H1 (cell line): ENCODE data around the gene TGM2. TPM values are rescaled to one million over a fixed set of nuclear protein-coding genes. Genes with fewer than 3 reads are reported as not detected.

Source experiments
- CTCF ChIA-PET: fragments of 300-600 bp; sonication (Branson Sonifier 250); formaldehyde crosslinking; loops from one replicate; lab custom pipeline; 2021; ENCODE audit not compliant: partially characterized antibody; lab: Charles Lee
- POLR2A ChIA-PET: fragments of 300-600 bp; sonication (Branson Sonifier 250); formaldehyde crosslinking; loops from one replicate; lab custom pipeline; 2021; ENCODE audit warnings: inconsistent platforms; ENCODE audit not compliant: partially characterized antibody; lab: Charles Lee
- DNase-seq, 2 experiments: peaks; one replicate each; pipeline versions ENCODE4 v3.0.0 to v3.0.0-alpha.2; 2010 to 2022; ENCODE audit warnings: low spot score in 2 of 2, low read depth in 1 of 2, mixed read lengths in 1 of 2
- FAIRE-seq: peaks from 2 replicates; lab custom pipeline; 2011; peaks lifted over from hg19 to GRCh38; lab: Jason Lieb, UNC
- H2AFZ ChIP-seq: 2 replicates; pipeline ENCODE4 v1.8.1; 2012; ENCODE audit warnings: low read length, inconsistent platforms
- H2AK5ac ChIP-seq: 2 replicates; pipeline ENCODE4 v1.6.1; 2013; ENCODE audit warnings: low read depth, low read length
- H2BK120ac ChIP-seq: replicated peaks from 2 replicates; pipeline ENCODE3; 2013; ENCODE audit warnings: low read depth, low read length, inconsistent platforms
- H2BK12ac ChIP-seq: 2 replicates; pipeline ENCODE4 v1.6.1; 2013; ENCODE audit warnings: low read depth, low read length
- H2BK15ac ChIP-seq: 2 replicates; pipeline ENCODE4 v1.6.1; 2013; ENCODE audit warnings: low read length
- H2BK20ac ChIP-seq: 2 replicates; pipeline ENCODE4 v1.6.1; 2013; ENCODE audit warnings: low read length
- H2BK5ac ChIP-seq: 2 replicates; pipeline ENCODE4 v1.6.1; 2013; ENCODE audit warnings: low read depth, low read length
- H3K14ac ChIP-seq: 2 replicates; pipeline ENCODE4 v1.6.1; 2013; ENCODE audit warnings: inconsistent platforms; ENCODE audit not compliant: insufficient read length
- H3K18ac ChIP-seq: 2 replicates; pipeline ENCODE4 v1.6.1; 2013; ENCODE audit warnings: low read length; ENCODE audit errors: extremely low read depth
- H3K23ac ChIP-seq: 2 replicates; pipeline ENCODE4 v1.6.1; 2013; ENCODE audit warnings: inconsistent platforms; ENCODE audit not compliant: insufficient read length
- H3K23me2 ChIP-seq: 2 replicates; pipeline ENCODE4 v1.6.1; 2013; ENCODE audit warnings: low read depth, low read length
- H3K27ac ChIP-seq: 2 replicates; pipeline ENCODE4 v1.6.1; 2011; ENCODE audit warnings: low read depth, low read length, inconsistent platforms
- H3K27me3 ChIP-seq, 4 experiments: replicated peaks in 1 of 4; 1 replicate in 1 of 4; 2 replicates in 3 of 4; pipeline versions ENCODE4 v1.6.1 to v1.8.1; 2011 to 2013; ENCODE audit warnings: low read length in 3 of 4, mild to moderate bottlenecking in 3 of 4, inconsistent platforms in 2 of 4, mixed read lengths in 2 of 4, moderate library complexity in 1 of 4; ENCODE audit not compliant: control insufficient read depth in 3 of 4, insufficient read depth in 3 of 4; ENCODE audit errors: extremely low read depth in 1 of 4
- H3K36me3 ChIP-seq, 4 experiments: 2 replicates each; pipeline versions ENCODE4 v1.6.1 to v1.8.1; 2011 to 2013; ENCODE audit warnings: mild to moderate bottlenecking in 4 of 4, low read length in 3 of 4, moderate library complexity in 2 of 4, control low read depth in 1 of 4, inconsistent platforms in 1 of 4; ENCODE audit not compliant: insufficient read depth in 4 of 4, control insufficient read depth in 2 of 4
- H3K4ac ChIP-seq: replicated peaks from 2 replicates; pipeline ENCODE3; 2013; ENCODE audit warnings: low read length, low read depth, mixed read lengths, inconsistent platforms; ENCODE audit not compliant: insufficient read length
- H3K4me1 ChIP-seq, 4 experiments: replicated peaks in 1 of 4; 1 replicate in 1 of 4; 2 replicates in 3 of 4; pipeline versions ENCODE4 v1.6.1 to v1.8.1; 2011 to 2013; ENCODE audit warnings: low read length in 3 of 4, inconsistent platforms in 2 of 4, mixed read lengths in 1 of 4; ENCODE audit not compliant: insufficient read depth in 4 of 4, control insufficient read depth in 3 of 4
- H3K4me2 ChIP-seq, 2 experiments: 2 replicates each; pipeline versions ENCODE4 v1.6.1 to v1.8.1; 2011 to 2013; ENCODE audit warnings: low read depth in 2 of 2, low read length in 2 of 2, control low read depth in 1 of 2, inconsistent platforms in 1 of 2, mild to moderate bottlenecking in 1 of 2; ENCODE audit not compliant: insufficient read depth in 1 of 2
- H3K4me3 ChIP-seq, 4 experiments: fragments of 200-600, 300-600 bp in 1 of 4; sonication (generic), shearing (Covaris generic), sonication (Bioruptor Twin) in 1 of 4; 2 replicates each; pipeline versions ENCODE4 v1.5.1 to v1.8.1; 2011 to 2016; ENCODE audit warnings: low read length in 4 of 4, low read depth in 3 of 4, control low read depth in 2 of 4, inconsistent platforms in 2 of 4, mild to moderate bottlenecking in 2 of 4, mixed read lengths in 1 of 4, moderate library complexity in 1 of 4; ENCODE audit not compliant: insufficient read depth in 2 of 4; ENCODE audit errors: extremely low read depth in 1 of 4
- H3K56ac ChIP-seq: replicated peaks from 2 replicates; pipeline ENCODE3; 2013; ENCODE audit warnings: low read depth, mild to moderate bottlenecking, mixed read lengths, low read length, inconsistent platforms; ENCODE audit not compliant: insufficient read length
- H3K79me1 ChIP-seq: 2 replicates; pipeline ENCODE4 v1.6.1; 2013; ENCODE audit warnings: low read depth, low read length, control low read depth
- H3K79me2 ChIP-seq, 2 experiments: 2 replicates each; pipeline versions ENCODE4 v1.6.1 to v1.8.1; 2012 to 2013; ENCODE audit warnings: low read length in 2 of 2, mild to moderate bottlenecking in 2 of 2, inconsistent platforms in 1 of 2; ENCODE audit not compliant: insufficient read depth in 2 of 2, control insufficient read depth in 1 of 2
- H3K9ac ChIP-seq, 4 experiments: replicated peaks in 1 of 4; 1 replicate in 1 of 4; 2 replicates in 3 of 4; pipeline versions ENCODE4 v1.6.1 to v1.8.1; 2011 to 2013; ENCODE audit warnings: low read depth in 3 of 4, low read length in 3 of 4, control low read depth in 2 of 4, mild to moderate bottlenecking in 2 of 4, moderate library complexity in 2 of 4, inconsistent platforms in 1 of 4; ENCODE audit errors: extremely low read depth in 1 of 4
- H3K9me3 ChIP-seq, 2 experiments: 2 replicates each; pipeline versions ENCODE4 v1.6.1 to v1.8.1; 2012 to 2013; ENCODE audit warnings: mild to moderate bottlenecking in 2 of 2, moderate library complexity in 2 of 2, control low read depth in 1 of 2, inconsistent platforms in 1 of 2, low read depth in 1 of 2, low read length in 1 of 2, mixed read lengths in 1 of 2; ENCODE audit not compliant: insufficient read depth in 2 of 2
- H4K20me1 ChIP-seq, 2 experiments: replicated peaks in 1 of 2; 2 replicates each; pipeline versions ENCODE3 to v1.8.1; 2011 to 2013; ENCODE audit warnings: inconsistent platforms in 2 of 2, low read length in 2 of 2, mild to moderate bottlenecking in 1 of 2; ENCODE audit not compliant: insufficient read depth in 2 of 2, control insufficient read depth in 1 of 2
- H4K5ac ChIP-seq: 2 replicates; pipeline ENCODE4 v1.6.1; 2013; ENCODE audit warnings: low read length, low read depth, mixed read lengths, inconsistent platforms; ENCODE audit not compliant: insufficient read length
- H4K8ac ChIP-seq: 2 replicates; pipeline ENCODE4 v1.8.0; 2013; ENCODE audit warnings: mild to moderate bottlenecking, moderate library complexity, low read length, inconsistent platforms; ENCODE audit not compliant: insufficient read depth; ENCODE audit errors: extremely low read depth
- H4K91ac ChIP-seq: replicated peaks from 2 replicates; pipeline ENCODE3; 2013; ENCODE audit warnings: low read length, mixed read lengths, inconsistent platforms; ENCODE audit not compliant: insufficient read length
- BACH1 ChIP-seq: IDR thresholded peaks from 2 replicates; pipeline ENCODE4 v1.6.1; 2012; ENCODE audit warnings: low read length, improper control_type of control experiment
- CREB1 ChIP-seq: IDR thresholded peaks from 2 replicates; pipeline ENCODE4 v1.6.1; 2012; ENCODE audit warnings: inconsistent platforms
- MAFK ChIP-seq: IDR thresholded peaks from 2 replicates; pipeline ENCODE4 v1.6.1; 2012; ENCODE audit warnings: low read depth, mild to moderate bottlenecking, improper control_type of control experiment, low read length
- NRF1 ChIP-seq: IDR thresholded peaks from 2 replicates; pipeline ENCODE4 v1.6.1; 2011; ENCODE audit warnings: mild to moderate bottlenecking, low read depth, low read length, improper control_type of control experiment
- WGBS, 2 experiments: shearing (Covaris generic) in 1 of 2; methylation state at CpG; one replicate each; pipeline versions ENCODE4 v1.1.6 to v1.1.7; 2013 to 2015; ENCODE audit warnings: low lambda C conversion rate in 2 of 2, mixed read lengths in 2 of 2, inconsistent platforms in 1 of 2, low coverage in 1 of 2, missing lambda C conversion rate in 1 of 2; ENCODE audit not compliant: insufficient replicate concordance in 2 of 2, insufficient coverage in 1 of 2, insufficient read length in 1 of 2; ENCODE audit errors: extremely low coverage in 1 of 2, missing lambda C conversion rate in 1 of 2; 5-methylcytosine and 5-hydroxymethylcytosine counted together
- polyA plus RNA-seq, 7 experiments: library from polyadenylated mRNA; depleted of rRNA in 3 of 7; stranded (reverse) in 5 of 7; unstranded in 2 of 7; fragments of >200 nt in 5 of 7; fragments of 200-250 nt in 2 of 7; gene quantifications; 1 replicate in 5 of 7; 2 replicates in 1 of 7; 4 replicates in 1 of 7; pipeline versions ENCODE4 v1.2.1 to v1.2.3, GENCODE V29; 2011 to 2013; ENCODE audit warnings: missing spikeins in 2 of 7, mixed read lengths in 2 of 7
- total RNA-seq: library from RNA; stranded (reverse); fragmentation: NEBNext Ultra II Directional; extraction: Animal tissue kit (Norgen Biotek cat#: 25700); gene quantifications from 2 replicates; pipeline ENCODE4 v1.2.1, GENCODE V29; 2021

Gene TGM2
- total and polyA plus RNA-seq, 2 of the 8 experiments (the other 6 are each of a cell fraction or from before 2014, with no cell fraction given): 0.86 to 1.0 TPM

GRCh38 chr20:38208088-38208487 lies 43.0 kb upstream of the TGM2 start:
- WGBS, 2 experiments: 92% methylated on average over 1 of the region's 1 CpG; no CpG with 5 or more reads in 1 of the 2 experiments
- Histone ChIP-seq H3K23ac (no peak overlapping the region), H4K8ac (no peak overlapping the region), H3K4ac (no peak overlapping the region), H2BK12ac (no peak overlapping the region), H2AFZ (no peak overlapping the region), H2AK5ac (no peak overlapping the region), H3K23me2 (no peaks in the 10 kb centered on the region), H3K4me3 (no peak overlapping the region), H2BK20ac (no peak overlapping the region), H4K91ac (no peak overlapping the region), H3K14ac (no peak overlapping the region), H4K20me1 (no peaks in the 10 kb centered on the region), H2BK15ac (no peak overlapping the region), H3K79me1 (no peaks in the 10 kb centered on the region), H3K9me3 (no peaks in the 10 kb centered on the region), H2BK120ac (no peak overlapping the region), H3K18ac (no peak overlapping the region), H4K5ac (no peak overlapping the region), H3K27me3 (no peaks in the 10 kb centered on the region), H3K56ac (no peak overlapping the region), H3K4me1 (no peaks in the 10 kb centered on the region), H3K36me3 (no peaks in the 10 kb centered on the region), H3K27ac (no peak overlapping the region), H3K9ac (no peak overlapping the region), H3K79me2 (no peaks in the 10 kb centered on the region), H3K4me2 (no peak overlapping the region), H2BK5ac (no peak overlapping the region)
- TF ChIP-seq NRF1 (no peak), CREB1 (no peak), MAFK (no peak), BACH1 (no peak)
- no peak for DNase-seq
- POLR2A ChIA-PET: no interaction called here
- no peak for FAIRE-seq
- CTCF ChIA-PET: interaction anchor here (0.6 to 4.3 kb wide), 7 partner anchors 12 to 153 kb away, joined by 3 to 20 read pairs (median 4); no protein-coding TSS in a partner anchor
